Non-pigmented ciliary epithelial cell (primary cell): ENCODE results near the gene LRRTM4.
"Not testable (repeated sequence)": the region's sequence is repeated elsewhere in the genome, so short reads cannot be mapped to it uniquely, and the experiment has no call there.

Experiments
- DNase-seq: peaks from one replicate; pipeline ENCODE4 v3.0.0-alpha.2; 2010; ENCODE audit warnings: low read depth

The LRRTM4 gene

DNA sequence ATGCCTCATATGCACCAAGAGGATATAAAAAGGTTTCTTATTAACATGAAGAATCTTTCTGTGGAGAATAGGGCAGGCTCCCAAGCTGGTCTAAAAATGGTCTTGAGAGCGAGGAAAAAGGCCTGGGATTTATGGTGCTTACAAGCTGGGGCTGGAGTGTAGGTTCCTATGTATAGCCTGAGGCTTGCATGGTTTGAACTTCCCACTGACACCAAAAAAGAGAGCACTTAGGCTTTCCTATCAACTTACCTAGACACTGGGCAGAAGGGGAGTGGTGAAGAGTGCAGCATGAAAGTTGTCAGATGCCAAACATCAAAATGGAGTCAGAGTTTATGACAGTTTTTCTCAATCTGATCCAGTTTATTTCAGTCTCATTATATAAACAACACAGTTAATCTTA, 784.6 kb downstream of the LRRTM4 start:
- no peak for DNase-seq

GRCh38 chr2:76733736-76734135, 788.4 kb downstream of the LRRTM4 start:
- DNase-seq = no peak

DNA sequence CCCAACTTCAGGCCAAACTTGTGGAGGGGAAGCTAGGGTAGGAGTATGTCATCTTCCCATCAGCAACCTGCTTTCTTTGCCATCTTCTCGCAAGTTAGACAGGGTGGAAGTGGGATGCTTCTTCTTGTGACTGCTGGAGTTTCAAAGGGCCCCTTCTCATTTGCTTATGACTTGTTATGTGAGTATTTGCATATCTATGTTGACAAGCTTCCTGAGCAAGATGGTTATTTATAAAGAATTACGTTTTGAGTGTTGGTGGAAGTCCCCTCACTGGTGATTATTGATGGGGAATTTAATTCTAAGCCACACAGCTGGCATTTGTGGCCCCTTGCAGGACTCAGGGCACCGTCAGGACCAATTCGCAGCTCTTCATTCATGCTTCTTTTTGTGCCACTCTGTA, 791.0 kb downstream of the LRRTM4 start:
- no peak for DNase-seq

DNA sequence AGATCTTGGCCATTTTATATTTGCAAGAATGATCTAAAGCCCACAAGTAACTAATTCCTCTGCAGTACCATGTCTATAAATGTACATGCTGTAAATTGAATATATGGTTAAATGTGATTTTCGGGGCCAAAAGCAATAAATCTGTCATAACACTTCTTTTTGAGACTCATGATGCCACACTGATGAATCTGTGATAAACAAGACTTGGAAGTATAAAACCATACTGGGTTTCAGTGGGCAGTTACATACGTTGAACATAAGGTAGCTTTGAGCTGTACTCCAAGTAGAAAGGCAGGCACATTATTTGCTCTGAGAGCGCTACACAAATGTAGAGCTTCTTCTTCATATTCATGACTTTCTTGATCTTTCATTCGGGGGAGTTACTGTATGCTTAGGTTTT, 792.2 kb downstream of the LRRTM4 start:
- DNase-seq = no peak

DNA sequence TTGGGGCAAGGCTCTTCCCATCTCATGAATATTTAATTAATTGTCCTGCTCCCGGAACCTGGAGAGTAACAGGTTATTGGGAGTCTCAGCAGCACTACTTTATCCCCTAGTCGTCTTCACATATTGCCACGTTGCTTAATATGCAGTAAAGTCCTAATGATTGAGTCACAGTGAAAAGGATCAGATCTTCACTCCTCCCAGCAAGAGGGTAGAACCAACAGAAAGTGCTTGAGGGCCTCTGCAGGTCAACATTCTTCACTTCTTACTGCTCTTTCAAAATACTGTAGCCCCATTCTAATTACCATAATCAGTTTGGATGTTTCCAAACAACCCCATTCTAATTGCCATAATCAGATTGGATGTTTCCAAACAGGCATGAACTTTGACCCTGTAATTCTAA, 801.0 kb downstream of the LRRTM4 start:
- no peak for DNase-seq

DNA sequence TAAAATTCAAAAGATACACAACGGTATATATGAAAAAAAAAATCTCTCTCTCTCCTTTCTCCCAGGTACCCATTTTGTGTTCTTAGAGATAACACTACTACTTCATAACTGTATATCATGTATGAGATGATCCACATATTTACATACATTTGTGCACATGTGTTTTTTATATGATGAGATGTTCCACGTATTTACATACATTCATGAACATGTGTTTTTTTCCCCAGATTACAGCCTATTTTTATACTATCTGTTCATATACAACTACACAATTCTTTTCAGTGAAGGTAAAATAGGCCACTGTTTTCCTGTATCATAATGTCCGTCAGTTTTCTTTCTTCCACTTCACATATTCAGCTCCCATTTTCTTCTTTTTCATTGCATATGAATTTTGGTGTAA, 808.9 kb downstream of the LRRTM4 start:
- DNase-seq = no peak

DNA sequence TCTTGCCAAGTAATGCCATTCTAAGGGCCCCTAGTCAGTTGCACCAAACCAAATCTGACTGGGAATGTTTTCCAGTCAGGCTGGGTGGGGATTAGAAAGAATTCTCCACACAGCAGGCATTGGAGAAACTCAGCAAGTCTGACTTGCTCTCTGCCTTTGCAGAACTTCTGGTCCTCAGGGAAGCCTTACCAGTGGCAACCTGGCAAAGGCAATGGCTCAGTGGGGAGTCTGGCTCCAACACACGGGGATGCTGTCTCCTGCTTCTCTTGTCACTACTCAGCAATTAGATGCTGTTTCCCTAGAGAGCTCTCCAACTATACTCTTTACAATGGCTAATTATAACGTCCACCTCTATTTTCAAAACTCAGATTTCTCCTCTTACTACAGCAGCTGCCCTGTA, 810.7 kb downstream of the LRRTM4 start:
- no peak for DNase-seq

DNA sequence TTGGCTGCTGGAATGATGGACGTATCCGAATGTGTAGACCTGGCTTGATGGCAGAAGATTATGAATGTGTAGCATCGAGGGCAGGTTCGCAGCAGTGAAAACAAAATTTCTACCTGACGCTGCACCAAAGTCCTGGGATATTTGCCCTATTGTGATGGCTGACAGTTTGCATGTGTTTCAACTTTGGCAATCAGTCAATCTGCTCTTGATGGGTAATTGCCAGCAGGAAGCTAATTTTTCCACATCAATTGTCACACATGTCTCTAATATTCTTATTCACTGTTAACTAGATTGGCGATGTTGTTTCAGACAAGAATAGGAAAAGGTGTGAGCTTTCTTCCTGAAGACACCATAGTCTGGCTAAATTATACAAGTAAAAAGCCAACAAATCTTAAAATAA, 821.3 kb downstream of the LRRTM4 start:
- DNase-seq = no peak

DNA sequence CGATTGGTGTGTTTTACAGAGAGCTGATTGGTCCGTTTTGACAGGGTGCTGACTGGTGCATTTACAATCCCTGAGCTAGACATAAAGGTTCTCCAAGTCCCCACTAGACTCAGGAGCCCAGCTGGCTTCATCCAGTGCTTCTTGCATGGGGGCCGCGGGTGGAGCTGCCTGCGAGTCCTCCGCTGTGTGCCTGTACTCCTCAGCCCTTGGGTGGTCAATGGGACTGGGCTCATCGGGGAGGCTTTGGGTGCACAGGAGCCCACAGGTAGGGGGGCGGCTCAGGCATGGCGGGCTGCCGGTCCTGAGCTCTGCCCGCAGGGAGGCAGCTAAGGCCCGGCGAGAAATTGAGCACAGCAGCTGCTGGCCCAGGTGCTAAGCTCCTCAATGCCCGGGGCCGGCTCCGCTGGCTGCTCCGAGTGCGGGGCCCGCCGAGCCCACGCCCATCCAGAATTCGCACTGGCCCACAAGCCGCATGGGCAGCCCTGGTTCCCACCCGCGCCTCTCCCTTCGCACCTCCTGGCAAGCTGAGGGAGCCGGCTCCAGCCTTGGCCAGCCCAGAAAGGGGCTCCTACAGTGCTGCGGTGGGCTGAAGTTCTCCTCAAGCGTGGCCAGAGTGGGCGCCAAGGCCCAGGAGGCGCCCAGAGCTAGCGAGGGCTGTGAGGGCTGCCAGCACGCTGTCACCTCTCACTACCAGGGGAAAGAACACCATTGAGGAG, 824.0 kb downstream of the LRRTM4 start:
- not testable (repeated sequence) for DNase-seq
